Activated CD8-positive, alpha-beta memory T cell treated with anti-CD3 and anti-CD28 coated beads for 1 hour (primary cell): Measurements from ENCODE around the gene VAT1.
A peak's percentile ranks its signal among the peaks of the same experiment; 100 is the strongest.

Experiments used
- DNase-seq, 2 donors: peaks; one replicate each; pipeline ENCODE4 v3.0.0-alpha.2; 2020; ENCODE audit warnings: low read depth in 1 of 2; ENCODE audit errors: extremely low read depth in 1 of 2

Gene VAT1

GRCh38 chr17:43027091-43028032 is 5.2 kb upstream of the VAT1 start:
- no peak for DNase-seq

- no peak for DNase-seq
Measured at GRCh38 chr17:43026595-43026994, 4.4 kb upstream of the VAT1 start.

DNA sequence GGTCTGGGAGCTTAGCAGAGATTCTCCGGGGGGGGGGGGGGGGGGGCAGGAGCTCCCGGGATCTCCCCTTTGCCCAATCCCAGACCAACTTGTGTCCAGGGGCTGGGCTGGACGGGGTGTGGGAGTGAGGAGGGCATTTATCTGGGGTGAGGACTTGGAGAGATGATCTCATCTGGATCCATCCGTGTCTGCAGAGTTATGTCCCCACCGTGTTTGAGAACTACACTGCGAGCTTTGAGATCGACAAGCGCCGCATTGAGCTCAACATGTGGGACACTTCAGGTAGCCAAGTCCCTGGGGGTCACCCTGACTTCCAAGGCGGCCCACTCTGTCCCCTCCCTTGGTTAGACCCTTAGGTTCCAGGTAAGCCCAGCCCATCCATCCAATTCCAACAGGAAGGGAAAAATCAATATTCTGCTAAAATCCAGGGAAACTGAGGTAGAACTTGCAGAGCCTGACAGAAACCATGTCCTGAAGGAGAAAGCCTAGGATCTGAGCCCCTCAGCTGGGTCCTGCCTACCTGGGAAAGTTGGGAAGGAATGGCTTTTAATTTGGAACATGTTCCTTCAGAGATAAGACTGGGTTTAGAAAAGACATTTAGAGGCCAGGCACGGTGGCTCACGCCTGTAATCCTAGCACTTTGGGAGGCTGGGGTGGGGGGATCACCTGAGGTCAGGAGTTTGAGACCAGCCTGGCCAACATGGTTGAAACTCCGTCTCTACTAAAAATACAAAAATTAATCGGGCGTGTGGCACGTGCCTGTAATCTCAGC is 3.8 kb upstream of the VAT1 start:
- DNase-seq, result no peak

DNA sequence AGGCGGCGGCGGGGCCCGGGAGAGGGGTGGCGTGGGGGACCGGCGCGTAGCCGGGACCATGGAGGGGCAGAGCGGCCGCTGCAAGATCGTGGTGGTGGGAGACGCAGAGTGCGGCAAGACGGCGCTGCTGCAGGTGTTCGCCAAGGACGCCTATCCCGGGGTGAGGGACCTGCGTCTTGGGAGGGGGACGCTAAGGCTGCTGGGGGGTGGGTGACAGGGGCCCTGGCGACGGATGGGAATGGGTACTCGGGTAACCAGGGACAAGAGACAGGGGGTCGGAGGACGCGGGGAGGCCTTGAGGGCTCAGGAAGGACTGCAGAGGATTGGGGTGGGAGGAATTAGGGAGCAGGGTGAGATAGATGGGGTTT is 3.1 kb upstream of the VAT1 start:
- no peak for DNase-seq

DNA sequence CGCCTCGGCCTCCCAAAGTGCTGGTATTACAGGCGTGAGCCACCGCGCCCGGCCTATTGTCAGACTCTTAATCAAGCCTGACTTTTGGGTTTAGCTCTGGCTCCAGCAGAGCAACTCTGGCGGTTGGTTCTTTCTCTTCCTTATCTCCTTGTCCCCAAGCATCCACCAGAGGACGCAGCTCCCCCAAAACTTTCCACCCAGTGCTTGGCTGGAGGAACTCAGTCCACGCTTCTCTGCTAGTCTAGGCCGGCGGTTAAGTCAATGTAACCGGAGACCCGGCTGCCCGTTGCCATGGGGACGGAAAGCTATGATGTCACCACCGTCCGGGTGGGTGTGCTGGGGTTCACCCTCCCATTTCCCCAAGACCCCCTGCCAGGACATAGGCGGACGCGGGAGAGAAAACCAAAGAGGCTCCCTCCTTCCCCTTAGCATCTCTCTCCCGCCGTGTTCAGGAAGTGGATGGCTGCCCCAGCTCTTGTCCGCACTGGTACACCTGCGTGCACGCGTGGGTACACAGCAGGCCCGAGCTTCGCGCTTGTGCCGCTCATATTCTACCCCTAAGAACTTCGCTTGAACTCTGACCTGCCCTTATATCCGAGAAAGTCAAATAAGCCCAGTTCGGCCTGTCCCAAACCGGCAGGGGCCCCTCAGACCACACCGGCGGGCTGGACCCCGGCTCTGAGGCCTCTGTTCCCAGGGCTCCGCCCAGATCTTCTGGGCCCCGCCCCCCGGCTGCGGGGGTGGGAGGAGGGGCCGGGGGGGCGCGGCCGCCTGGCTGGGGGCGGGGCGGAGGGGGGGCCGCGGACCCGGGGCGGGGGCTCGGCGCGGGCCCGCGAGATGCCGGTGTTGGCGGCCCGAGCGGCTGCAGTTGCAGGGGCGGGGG is 2.5 kb upstream of the VAT1 start, which contains the start of gene RND2:
RND2 (plus strand) TSS at position 825 of the 883 bp plus-strand sequence. CDS start 117 bp downstream, outside the sequence.
- DNase-seq, result peak; percentile 55 to 65

DNA sequence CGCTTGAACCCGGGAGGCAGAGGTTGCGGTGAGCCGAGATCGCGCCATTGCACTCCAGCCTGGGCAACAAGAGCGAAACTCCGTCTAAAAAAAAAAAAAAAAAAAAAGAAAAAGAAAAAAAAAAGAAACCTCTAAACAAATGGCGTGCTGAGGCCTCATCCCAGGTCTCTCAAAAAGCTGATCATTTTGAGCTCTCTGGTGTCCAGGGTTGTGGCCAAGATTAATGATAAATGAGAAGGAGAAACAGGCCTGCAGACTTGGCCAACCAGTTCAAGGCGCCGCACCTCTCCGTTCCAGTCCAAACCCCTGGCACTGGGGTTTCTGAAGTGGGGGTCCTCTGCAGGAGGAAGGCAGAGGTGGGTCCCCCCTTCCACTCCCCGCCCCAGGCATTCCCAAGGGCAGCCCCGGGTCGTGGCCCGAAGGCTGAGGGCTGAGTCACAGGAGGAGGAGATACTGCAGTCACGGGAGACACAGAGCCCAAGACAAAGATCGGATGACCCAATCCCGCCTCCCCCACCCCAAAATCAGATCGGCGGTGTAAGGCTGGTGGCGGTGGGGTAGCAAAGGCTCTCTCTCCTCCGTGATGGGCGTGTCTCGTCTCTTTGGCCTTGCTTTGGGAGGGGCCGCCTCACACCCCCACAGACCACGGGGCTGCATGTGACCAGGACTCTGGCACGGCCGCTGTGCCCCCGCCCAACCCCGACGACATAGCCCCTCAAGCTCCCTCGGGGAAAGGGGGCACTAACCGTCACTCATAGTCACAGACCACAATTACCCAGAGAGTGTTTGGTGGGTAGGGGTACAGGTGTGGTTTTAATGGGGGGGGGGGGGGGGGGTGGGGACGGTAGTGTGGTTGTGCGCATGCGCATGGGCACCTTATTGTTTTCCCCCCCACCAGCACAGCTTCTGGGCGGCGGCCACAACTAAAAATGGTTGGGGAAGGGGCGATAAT is 1.1 kb downstream of the VAT1 start:
- peak in 1 of 2 donors; percentile 23 for DNase-seq

GRCh38 chr17:43020030-43020621 is 2.1 kb downstream of the VAT1 start:
- no peak for DNase-seq

DNA sequence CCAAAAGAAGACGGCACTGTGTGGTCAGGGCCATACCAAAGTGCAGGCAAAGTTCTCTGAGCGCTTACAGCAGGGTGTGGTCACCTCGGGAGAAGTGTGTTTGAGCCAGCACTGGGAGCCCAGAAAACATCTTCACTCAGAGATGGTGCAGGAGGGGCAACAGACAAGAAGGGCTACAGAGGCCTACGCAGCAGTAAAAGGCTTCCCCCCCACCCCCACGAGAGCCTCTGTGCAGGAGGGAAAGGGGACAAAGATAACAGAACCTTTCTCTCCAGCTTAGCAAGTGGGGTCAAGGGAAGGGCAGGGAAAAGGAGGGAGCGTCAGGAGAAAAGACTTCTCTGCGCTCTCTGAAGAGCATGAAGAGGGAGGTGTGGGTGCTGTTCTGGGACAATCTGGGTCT is 2.8 kb downstream of the VAT1 start:
- DNase-seq, result no peak

- no peak for DNase-seq
Measured at GRCh38 chr17:43018932-43019331, 3.3 kb downstream of the VAT1 start.

DNA sequence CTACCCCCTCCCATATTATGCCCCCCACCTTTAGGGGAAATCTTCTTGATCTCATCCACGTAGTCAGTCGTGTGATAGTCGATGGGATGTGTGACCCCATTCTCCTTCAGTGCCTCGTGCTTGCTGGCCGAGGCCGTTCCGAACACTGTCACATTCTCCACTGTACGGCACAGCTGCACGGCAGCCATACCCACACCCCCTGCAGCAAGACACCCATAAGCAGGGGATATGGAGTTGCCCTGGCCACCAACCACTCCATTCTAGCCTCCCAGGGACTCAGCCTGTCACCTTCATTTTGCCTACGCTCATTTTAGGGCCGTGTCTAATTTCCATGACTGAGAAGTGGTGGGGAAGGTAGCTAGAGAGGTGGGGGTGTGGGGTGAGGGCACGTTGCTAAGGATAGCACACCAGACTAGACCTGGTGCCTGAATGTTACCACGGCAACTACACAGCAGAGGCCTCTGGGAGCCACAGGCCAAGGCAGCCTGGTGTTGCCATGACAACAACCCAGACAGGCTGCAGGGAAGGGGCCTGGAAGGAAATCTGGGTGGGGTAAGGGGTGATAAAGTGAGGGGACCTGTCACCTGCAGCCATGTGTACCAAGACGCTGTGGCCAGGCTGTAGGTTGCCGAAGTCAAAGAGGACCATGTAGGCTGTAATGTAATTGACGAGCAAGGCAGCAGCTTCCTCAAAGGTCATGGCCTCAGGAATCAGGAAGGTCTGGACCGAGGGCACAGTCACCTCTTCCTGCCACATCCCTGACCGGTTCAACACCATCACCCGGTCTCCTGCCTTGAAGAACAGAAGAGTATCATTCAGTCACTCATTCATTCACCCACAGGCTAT is 4.0 kb downstream of the VAT1 start:
- DNase-seq, result no peak

GRCh38 chr17:43016216-43016615 is 6.0 kb downstream of the VAT1 start:
- DNase-seq, result no peak

- DNase-seq, result no peak
Measured at GRCh38 chr17:43015579-43015978, 6.6 kb downstream of the VAT1 start.

- DNase-seq, result no peak
Measured at GRCh38 chr17:43014649-43015542, 7.3 kb downstream of the VAT1 start.

- DNase-seq, result no peak
Measured at GRCh38 chr17:43014020-43014648, 8.1 kb downstream of the VAT1 start.

DNA sequence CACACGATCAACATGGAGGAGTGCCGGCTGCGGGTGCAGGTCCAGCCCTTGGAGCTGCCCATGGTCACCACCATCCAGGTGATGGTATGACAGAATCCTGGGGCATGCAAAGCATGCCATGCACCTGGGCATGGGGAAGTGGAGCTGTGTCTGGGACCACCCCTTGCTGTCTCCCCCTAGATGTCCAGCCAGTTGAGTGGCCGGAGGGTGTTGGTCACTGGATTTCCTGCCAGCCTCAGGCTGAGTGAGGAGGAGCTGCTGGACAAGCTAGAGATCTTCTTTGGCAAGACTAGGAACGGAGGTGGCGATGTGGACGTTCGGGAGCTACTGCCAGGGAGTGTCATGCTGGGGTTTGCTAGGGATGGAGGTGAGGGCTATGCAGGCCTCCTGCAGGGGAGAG is 8.9 kb downstream of the VAT1 start:
- no peak for DNase-seq

GRCh38 chr17:43011728-43012472 is 10.3 kb downstream of the VAT1 start:
- DNase-seq, result no peak
